Measurements from ENCODE around the gene HIKESHI.

Gene HIKESHI

GRCh38 chr11:86374069-86374468, 72.0 kb downstream of the HIKESHI start:
- in situ Hi-C loops (cut with HindIII; ENCODE audit: low sequenced_read_pairs), result no loop called here

GRCh38 chr11:86374586-86374985, 72.5 kb downstream of the HIKESHI start, which contains the start of gene CCDC81:
CCDC81 (plus strand) TSS chr11:86374887; CDS start chr11:86375164, 277 bp downstream.
- in situ Hi-C loops (cut with HindIII; ENCODE audit: low sequenced_read_pairs), result no loop called here

- in situ Hi-C loops (cut with HindIII; ENCODE audit: low sequenced_read_pairs), result no loop called here
Measured at GRCh38 chr11:86377972-86378371, 75.9 kb downstream of the HIKESHI start.

GRCh38 chr11:86380295-86381059, 78.4 kb downstream of the HIKESHI start:
- in situ Hi-C loops (cut with HindIII; ENCODE audit: low sequenced_read_pairs), result no loop called here

- in situ Hi-C loops (cut with HindIII; ENCODE audit: low sequenced_read_pairs), result no loop called here
Measured at GRCh38 chr11:86383041-86383955, 81.3 kb downstream of the HIKESHI start.

GRCh38 chr11:86386283-86386682, 84.2 kb downstream of the HIKESHI start:
- in situ Hi-C loops (cut with HindIII; ENCODE audit: low sequenced_read_pairs), result no loop called here

- in situ Hi-C loops (cut with HindIII; ENCODE audit: low sequenced_read_pairs), result no loop called here
Measured at GRCh38 chr11:86386746-86387145, 84.7 kb downstream of the HIKESHI start.

GRCh38 chr11:86388198-86388597, 86.2 kb downstream of the HIKESHI start:
- in situ Hi-C loops (cut with HindIII; ENCODE audit: low sequenced_read_pairs), result no loop called here

GRCh38 chr11:86390487-86390886, 88.4 kb downstream of the HIKESHI start:
- in situ Hi-C loops (cut with HindIII; ENCODE audit: low sequenced_read_pairs), result no loop called here

- in situ Hi-C loops (cut with HindIII; ENCODE audit: low sequenced_read_pairs), result no loop called here
Measured at GRCh38 chr11:86395061-86395551, 93.1 kb downstream of the HIKESHI start.
